HepG2 (cell line): ENCODE data around the gene RPL41. TPM values are rescaled to one million over a fixed set of nuclear protein-coding genes. Genes with fewer than 3 reads are reported as not detected.
A peak's percentile ranks its signal among the peaks of the same experiment; 100 is the strongest.

ENCODE experiments used
- BCL6 ChIP-seq: IDR thresholded peaks from 2 replicates; pipeline ENCODE4 v1.6.1; 2016; ENCODE audit warnings: missing genetic modification reagents, missing compliant biosample characterization
- CAMTA2 ChIP-seq: sonication (generic); formaldehyde crosslinking; IDR thresholded peaks from 2 replicates; pipeline ENCODE4 v1.4.0; 2020; ENCODE audit warnings: mild to moderate bottlenecking, missing genetic modification reagents, borderline replicate concordance
- CREM ChIP-seq, 2 experiments: sonication (generic) in 1 of 2; formaldehyde crosslinking in 1 of 2; IDR thresholded peaks; 2 replicates each; pipeline versions ENCODE4 v1.4.0 to v1.6.1; 2016 to 2020; ENCODE audit warnings: antibody characterized with exemption in 1 of 2, mild to moderate bottlenecking in 1 of 2, missing genetic modification reagents in 1 of 2
- FOXP1 ChIP-seq, 2 experiments: fragments of 450-650 bp in 1 of 2; IDR thresholded peaks; 2 replicates each; pipeline ENCODE4 v1.6.1; 2017 to 2018; ENCODE audit warnings: antibody characterized with exemption in 1 of 2
- SMAD1 ChIP-seq: sonication (generic); formaldehyde crosslinking; IDR thresholded peaks from 2 replicates; pipeline ENCODE4 v1.4.0; 2020; ENCODE audit warnings: missing genetic modification reagents, low read depth, mild to moderate bottlenecking, borderline replicate concordance
- ZNF12 ChIP-seq: sonication (generic); formaldehyde crosslinking; IDR thresholded peaks from 2 replicates; pipeline ENCODE4 v1.5.0; 2020; ENCODE audit warnings: missing genetic modification reagents
- ZNF253 ChIP-seq: sonication (generic); formaldehyde crosslinking; IDR thresholded peaks from 2 replicates; pipeline ENCODE4 v1.8.0; 2022; ENCODE audit warnings: mild to moderate bottlenecking, missing genetic modification reagents, borderline replicate concordance
- ZNF607 ChIP-seq: sonication (generic); formaldehyde crosslinking; IDR thresholded peaks from 2 replicates; pipeline ENCODE4 v1.5.1; 2020; ENCODE audit warnings: missing genetic modification reagents, mild to moderate bottlenecking, borderline replicate concordance
- ZNF652 ChIP-seq: IDR thresholded peaks from 2 replicates; pipeline ENCODE4 v1.6.1; 2016; ENCODE audit warnings: low read depth, borderline replicate concordance
- ZNF670 ChIP-seq: sonication (generic); formaldehyde crosslinking; IDR thresholded peaks from 2 replicates; pipeline ENCODE4 v1.8.0; 2022; ENCODE audit warnings: mild to moderate bottlenecking, missing genetic modification reagents, borderline replicate concordance
- ZNF761 ChIP-seq: sonication (generic); formaldehyde crosslinking; conservative IDR thresholded peaks from 2 replicates; pipeline ENCODE4 v1.4.0; 2020; ENCODE audit warnings: mild to moderate bottlenecking, missing genetic modification reagents
- polyA plus RNA-seq, 8 experiments: library from polyadenylated mRNA; depleted of rRNA in 3 of 8; stranded (reverse) in 7 of 8; unstranded in 1 of 8; fragments of >200 nt; fragmentation: Illumina TruSeq in 4 of 8; extraction: Trizol in 4 of 8; gene quantifications; 2 replicates each; pipeline versions ENCODE4 v1.2.1 to v1.2.3, GENCODE V29; 2011 to 2016; ENCODE audit warnings: low read depth in 4 of 8, missing spikeins in 1 of 8, mixed read lengths in 1 of 8; ENCODE audit not compliant: insufficient read depth in 1 of 8
- total RNA-seq, 5 experiments: library from RNA; depleted of rRNA; stranded (reverse); fragments of >200 nt; fragmentation: Illumina TruSeq; extraction: Trizol; gene quantifications; 2 replicates each; pipeline ENCODE4 v1.2.3, GENCODE V29; 2016; ENCODE audit warnings: low read depth in 1 of 5
- TF ChIP-seq, protein P1 (sequence below): sonication (generic); formaldehyde crosslinking; IDR thresholded peaks from 2 replicates; pipeline ENCODE4 v1.8.0; 2022; ENCODE audit warnings: missing genetic modification reagents, mild to moderate bottlenecking, inconsistent platforms, borderline replicate concordance
- TF ChIP-seq, protein P2 (sequence below): sonication (generic); formaldehyde crosslinking; IDR thresholded peaks from 2 replicates; pipeline ENCODE4 v1.8.1; 2023; ENCODE audit warnings: mild to moderate bottlenecking, missing genetic modification reagents, borderline replicate concordance
- TF ChIP-seq, protein P3 (sequence below), 2 experiments: fragments of 450-650 bp in 1 of 2; sonication (generic) in 1 of 2; formaldehyde crosslinking in 1 of 2; IDR thresholded peaks; 2 replicates each; pipeline versions ENCODE4 v1.6.1 to v1.8.0; 2016 to 2022; ENCODE audit warnings: antibody characterized with exemption in 1 of 2, mild to moderate bottlenecking in 1 of 2, missing genetic modification reagents in 1 of 2
- TF ChIP-seq, protein P4 (sequence below): sonication (generic); formaldehyde crosslinking; IDR thresholded peaks from 2 replicates; pipeline ENCODE4 v1.5.0; 2020; ENCODE audit warnings: missing genetic modification reagents, mild to moderate bottlenecking, borderline replicate concordance

The RPL41 gene
- total and polyA plus RNA-seq, 2 of the 13 experiments (the other 11 are each of a cell fraction or from before 2014, with no cell fraction given): 4,012 to 7,670 TPM

DNA sequence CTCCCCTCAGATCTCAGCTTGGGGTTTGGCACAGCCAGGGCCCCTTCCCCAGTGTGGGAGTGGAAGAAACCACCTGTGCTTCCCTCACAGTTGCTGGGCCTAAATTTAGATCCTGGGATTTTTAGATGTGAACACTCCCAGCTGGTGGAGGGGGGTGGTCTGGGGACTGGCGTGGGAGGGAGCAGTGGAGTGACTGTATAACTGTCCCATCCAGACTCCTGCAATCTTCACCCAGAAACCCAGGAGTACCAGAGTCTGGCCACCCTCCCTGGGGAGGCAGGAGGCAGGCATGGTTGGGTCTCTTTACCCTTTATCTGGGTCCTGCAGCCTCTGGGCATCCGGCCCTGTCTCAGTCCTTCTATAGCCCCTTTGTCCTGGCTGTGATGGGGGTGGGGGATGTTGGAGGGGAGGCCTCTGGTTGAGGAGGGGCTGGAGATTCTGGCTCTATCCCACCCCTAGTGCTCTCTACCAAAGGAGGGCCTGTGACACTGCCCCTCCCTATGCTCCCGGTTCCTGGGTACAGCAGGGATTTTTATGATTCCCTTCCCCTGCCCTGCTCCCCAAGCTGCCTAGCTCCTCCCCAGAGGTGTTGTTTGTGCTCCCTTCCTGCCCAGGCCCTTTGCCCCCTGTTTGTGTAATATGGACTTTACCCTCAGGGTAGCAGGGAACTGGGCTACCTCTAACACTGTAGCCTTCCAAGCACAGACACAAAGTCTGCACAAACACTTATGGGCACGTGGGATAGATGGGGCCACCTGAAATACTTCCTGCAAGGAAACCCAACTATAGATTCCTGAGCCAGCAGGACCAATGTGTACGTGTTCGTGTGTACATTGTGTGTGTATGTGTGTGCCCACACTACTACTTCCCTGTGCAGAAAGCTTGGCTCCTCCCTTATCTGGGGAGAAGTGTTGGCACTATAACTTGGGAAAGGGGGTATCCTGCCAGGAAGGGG is 34.8 kb upstream of the RPL41 start (continued):
- TF ChIP-seq, protein P1, sequence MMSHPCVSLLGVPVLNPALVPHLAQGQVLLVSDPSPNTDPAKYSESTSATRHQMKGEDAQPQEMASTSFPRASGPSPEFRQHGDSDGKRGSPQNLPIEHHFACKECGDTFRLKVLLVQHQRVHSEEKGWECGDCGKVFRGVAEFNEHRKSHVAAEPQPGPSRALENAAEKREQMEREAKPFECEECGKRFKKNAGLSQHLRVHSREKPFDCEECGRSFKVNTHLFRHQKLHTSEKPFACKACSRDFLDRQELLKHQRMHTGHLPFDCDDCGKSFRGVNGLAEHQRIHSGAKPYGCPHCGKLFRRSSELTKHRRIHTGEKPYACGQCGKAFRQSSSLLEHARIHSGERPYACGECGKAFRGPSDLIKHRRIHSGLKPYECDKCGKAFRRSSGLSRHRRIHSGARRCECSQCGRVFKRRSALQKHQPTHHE (CRISPR knock-in tag): no peak
- TF ChIP-seq ZNF12 (CRISPR knock-in tag) (peak; percentile 88), CAMTA2 (CRISPR knock-in tag) (no peak), ZNF607 (peak; percentile 46; the same call in 1 of the 2 replicates), FOXP1 (IDR thresholded peaks at IDR 0.05) (peak; percentile 55; the same call in 1 of the 2 replicates), FOXP1 (CRISPR knock-in tag; IDR thresholded peaks at IDR 0.05) (peak; percentile 98), SMAD1 (CRISPR knock-in tag) (peak; percentile 36; the same call in 1 of the 2 replicates), BCL6 (CRISPR knock-in tag) (peak; percentile 97), ZNF652 (CRISPR knock-in tag) (peak; percentile 65), ZNF253 (CRISPR knock-in tag) (no peak), ZNF670 (peak; percentile 70; the same call in 1 of the 2 replicates), CREM (IDR thresholded peaks at IDR 0.05) (peak; percentile 93), CREM (CRISPR knock-in tag; IDR thresholded peaks at IDR 0.05) (no peak), ZNF761 (CRISPR knock-in tag) (peak; percentile 80; the same call in 1 of the 2 replicates)
- TF ChIP-seq, protein P2, sequence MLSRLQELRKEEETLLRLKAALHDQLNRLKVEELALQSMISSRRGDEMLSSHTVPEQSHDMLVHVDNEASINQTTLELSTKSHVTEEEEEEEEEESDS (CRISPR knock-in tag): peak; percentile 64; the same call in 1 of the 2 replicates
- TF ChIP-seq, protein P3, sequence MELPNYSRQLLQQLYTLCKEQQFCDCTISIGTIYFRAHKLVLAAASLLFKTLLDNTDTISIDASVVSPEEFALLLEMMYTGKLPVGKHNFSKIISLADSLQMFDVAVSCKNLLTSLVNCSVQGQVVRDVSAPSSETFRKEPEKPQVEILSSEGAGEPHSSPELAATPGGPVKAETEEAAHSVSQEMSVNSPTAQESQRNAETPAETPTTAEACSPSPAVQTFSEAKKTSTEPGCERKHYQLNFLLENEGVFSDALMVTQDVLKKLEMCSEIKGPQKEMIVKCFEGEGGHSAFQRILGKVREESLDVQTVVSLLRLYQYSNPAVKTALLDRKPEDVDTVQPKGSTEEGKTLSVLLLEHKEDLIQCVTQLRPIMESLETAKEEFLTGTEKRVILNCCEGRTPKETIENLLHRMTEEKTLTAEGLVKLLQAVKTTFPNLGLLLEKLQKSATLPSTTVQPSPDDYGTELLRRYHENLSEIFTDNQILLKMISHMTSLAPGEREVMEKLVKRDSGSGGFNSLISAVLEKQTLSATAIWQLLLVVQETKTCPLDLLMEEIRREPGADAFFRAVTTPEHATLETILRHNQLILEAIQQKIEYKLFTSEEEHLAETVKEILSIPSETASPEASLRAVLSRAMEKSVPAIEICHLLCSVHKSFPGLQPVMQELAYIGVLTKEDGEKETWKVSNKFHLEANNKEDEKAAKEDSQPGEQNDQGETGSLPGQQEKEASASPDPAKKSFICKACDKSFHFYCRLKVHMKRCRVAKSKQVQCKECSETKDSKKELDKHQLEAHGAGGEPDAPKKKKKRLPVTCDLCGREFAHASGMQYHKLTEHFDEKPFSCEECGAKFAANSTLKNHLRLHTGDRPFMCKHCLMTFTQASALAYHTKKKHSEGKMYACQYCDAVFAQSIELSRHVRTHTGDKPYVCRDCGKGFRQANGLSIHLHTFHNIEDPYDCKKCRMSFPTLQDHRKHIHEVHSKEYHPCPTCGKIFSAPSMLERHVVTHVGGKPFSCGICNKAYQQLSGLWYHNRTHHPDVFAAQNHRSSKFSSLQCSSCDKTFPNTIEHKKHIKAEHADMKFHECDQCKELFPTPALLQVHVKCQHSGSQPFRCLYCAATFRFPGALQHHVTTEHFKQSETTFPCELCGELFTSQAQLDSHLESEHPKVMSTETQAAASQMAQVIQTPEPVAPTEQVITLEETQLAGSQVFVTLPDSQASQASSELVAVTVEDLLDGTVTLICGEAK (IDR thresholded peaks at IDR 0.05): no peak
- TF ChIP-seq, protein P3 (CRISPR knock-in tag; IDR thresholded peaks at IDR 0.05): peak; percentile 88; the same call in 1 of the 2 replicates
- TF ChIP-seq, protein P4, sequence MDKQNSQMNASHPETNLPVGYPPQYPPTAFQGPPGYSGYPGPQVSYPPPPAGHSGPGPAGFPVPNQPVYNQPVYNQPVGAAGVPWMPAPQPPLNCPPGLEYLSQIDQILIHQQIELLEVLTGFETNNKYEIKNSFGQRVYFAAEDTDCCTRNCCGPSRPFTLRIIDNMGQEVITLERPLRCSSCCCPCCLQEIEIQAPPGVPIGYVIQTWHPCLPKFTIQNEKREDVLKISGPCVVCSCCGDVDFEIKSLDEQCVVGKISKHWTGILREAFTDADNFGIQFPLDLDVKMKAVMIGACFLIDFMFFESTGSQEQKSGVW (CRISPR knock-in tag): no peak
